Sigmoid colon (tissue), 7 donors: Measurements from ENCODE around the gene F2RL2. TPM values are rescaled to one million over a fixed set of nuclear protein-coding genes. Genes with fewer than 3 reads are reported as not detected.
"Not testable (repeated sequence)": the region's sequence is repeated elsewhere in the genome, so short reads cannot be mapped to it uniquely, and the experiment has no call there.

Experiments
- DNase-seq: peaks from one replicate; pipeline ENCODE4 v3.0.0-alpha.2; 2019
- H3K27ac ChIP-seq, 4 donors: fragments of 200-600 bp; sonication (generic); one replicate each; pipeline ENCODE4 v1.5.1; 2016 to 2019; ENCODE audit warnings: mild to moderate bottlenecking in 1 of 4
- H3K27me3 ChIP-seq, 3 donors: fragments of 200-600 bp; sonication (generic); one replicate each; pipeline ENCODE4 v1.5.1; 2019; ENCODE audit warnings: mild to moderate bottlenecking in 1 of 3
- H3K36me3 ChIP-seq, 4 donors: fragments of 200-600 bp; sonication (generic); one replicate each; pipeline ENCODE4 v1.5.1; 2016 to 2019
- H3K4me1 ChIP-seq, 4 donors: fragments of 200-600 bp; sonication (generic); one replicate each; pipeline ENCODE4 v1.5.1; 2017 to 2019
- H3K4me3 ChIP-seq, 4 donors: fragments of 200-600 bp; sonication (generic); one replicate each; pipeline ENCODE4 v1.5.1; 2017 to 2019; ENCODE audit warnings: mild to moderate bottlenecking in 2 of 4, moderate library complexity in 1 of 4
- H3K9me3 ChIP-seq, 4 donors: fragments of 200-600 bp in 3 of 4; sonication (generic) in 3 of 4; one replicate each; pipeline versions ENCODE4 v1.5.1 to v1.6.1; 2013 to 2019
- EP300 ChIP-seq, 4 donors: sonication (generic); formaldehyde crosslinking; IDR thresholded peaks; one replicate each; pipeline ENCODE4 v1.6.1; 2017; ENCODE audit warnings: antibody characterized with exemption in 4 of 4
- POLR2A ChIP-seq, 2 donors: fragments of 450-650 bp; IDR thresholded peaks; one replicate each; pipeline ENCODE4 v1.6.1; 2016; ENCODE audit warnings: antibody characterized with exemption in 2 of 2, mild to moderate bottlenecking in 2 of 2, moderate library complexity in 2 of 2
- POLR2AphosphoS5 ChIP-seq, 4 donors: sonication (generic); formaldehyde crosslinking; IDR thresholded peaks; one replicate each; pipeline ENCODE4 v1.6.1; 2017; ENCODE audit warnings: antibody characterized with exemption in 4 of 4
- WGBS, 2 donors: extraction: QIAGEN DNeasy Blood & Tissue Kit; methylation state at CpG; one replicate each; pipeline ENCODE4 v1.1.7; 2013; 5-methylcytosine and 5-hydroxymethylcytosine counted together
- intact Hi-C: fragments of 100-400 bp; cut with DNase I; formaldehyde crosslinking; loops from one replicate; pipeline ENCODE4 v1.15.1; 2023
- polyA plus RNA-seq, 3 donors: library from polyadenylated mRNA; stranded (reverse); fragments of 200-250 nt; gene quantifications; one replicate each; pipeline ENCODE4 v1.2.3, GENCODE V29; 2013
- total RNA-seq, 4 donors: library from RNA; depleted of rRNA; stranded (reverse); fragments of >200 nt; gene quantifications; one replicate each; pipeline ENCODE4 v1.1.0, GENCODE V29; 2016
- TF ChIP-seq, protein P1 (sequence below), 4 experiments: fragments of 450-650 bp in 3 of 4; fragments of 200-600 bp in 1 of 4; IDR thresholded peaks; one replicate each; pipeline ENCODE4 v1.5.1; 2016 to 2019; ENCODE audit warnings: antibody characterized with exemption in 4 of 4, mild to moderate bottlenecking in 3 of 4, moderate library complexity in 2 of 4
- donor health status: healthy with polysubstance abuse.
- donor health status: Bipolar disorder and iron deficiency.
- donor health status: healthy.

F2RL2 gene
- total and polyA plus RNA-seq, 7 donors: 0.60 to 6.6 (median 2.2) TPM; not detected in 1

GRCh38 chr5:76608833-76609232 lies 14.4 kb downstream of the F2RL2 start:
- no peak for DNase-seq
- H3K9me3 ChIP-seq: no peaks in the 10 kb centered on the region
- peaks cover 0 to 10% (median 0%) of the 10 kb centered on the region in 4 donors for H3K4me1 ChIP-seq
- WGBS, 2 donors: 69 to 71% methylated on average over 4 of the region's 4 CpGs
- intact Hi-C loops: no loop called here
- TF ChIP-seq EP300 (IDR thresholded peaks at IDR 0.05) (no peak), POLR2A (IDR thresholded peaks at IDR 0.05) (no peak), POLR2AphosphoS5 (IDR thresholded peaks at IDR 0.05) (peak in 1 of 4 donors; percentile 18)
- TF ChIP-seq, protein P1, sequence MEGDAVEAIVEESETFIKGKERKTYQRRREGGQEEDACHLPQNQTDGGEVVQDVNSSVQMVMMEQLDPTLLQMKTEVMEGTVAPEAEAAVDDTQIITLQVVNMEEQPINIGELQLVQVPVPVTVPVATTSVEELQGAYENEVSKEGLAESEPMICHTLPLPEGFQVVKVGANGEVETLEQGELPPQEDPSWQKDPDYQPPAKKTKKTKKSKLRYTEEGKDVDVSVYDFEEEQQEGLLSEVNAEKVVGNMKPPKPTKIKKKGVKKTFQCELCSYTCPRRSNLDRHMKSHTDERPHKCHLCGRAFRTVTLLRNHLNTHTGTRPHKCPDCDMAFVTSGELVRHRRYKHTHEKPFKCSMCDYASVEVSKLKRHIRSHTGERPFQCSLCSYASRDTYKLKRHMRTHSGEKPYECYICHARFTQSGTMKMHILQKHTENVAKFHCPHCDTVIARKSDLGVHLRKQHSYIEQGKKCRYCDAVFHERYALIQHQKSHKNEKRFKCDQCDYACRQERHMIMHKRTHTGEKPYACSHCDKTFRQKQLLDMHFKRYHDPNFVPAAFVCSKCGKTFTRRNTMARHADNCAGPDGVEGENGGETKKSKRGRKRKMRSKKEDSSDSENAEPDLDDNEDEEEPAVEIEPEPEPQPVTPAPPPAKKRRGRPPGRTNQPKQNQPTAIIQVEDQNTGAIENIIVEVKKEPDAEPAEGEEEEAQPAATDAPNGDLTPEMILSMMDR (IDR thresholded peaks at IDR 0.05): no peak
- no peaks in the 10 kb centered on the region for H3K36me3 ChIP-seq
- H3K27me3 ChIP-seq: no peaks in the 10 kb centered on the region
- no peak overlapping the region for H3K4me3 ChIP-seq
- no peak overlapping the region for H3K27ac ChIP-seq

DNA sequence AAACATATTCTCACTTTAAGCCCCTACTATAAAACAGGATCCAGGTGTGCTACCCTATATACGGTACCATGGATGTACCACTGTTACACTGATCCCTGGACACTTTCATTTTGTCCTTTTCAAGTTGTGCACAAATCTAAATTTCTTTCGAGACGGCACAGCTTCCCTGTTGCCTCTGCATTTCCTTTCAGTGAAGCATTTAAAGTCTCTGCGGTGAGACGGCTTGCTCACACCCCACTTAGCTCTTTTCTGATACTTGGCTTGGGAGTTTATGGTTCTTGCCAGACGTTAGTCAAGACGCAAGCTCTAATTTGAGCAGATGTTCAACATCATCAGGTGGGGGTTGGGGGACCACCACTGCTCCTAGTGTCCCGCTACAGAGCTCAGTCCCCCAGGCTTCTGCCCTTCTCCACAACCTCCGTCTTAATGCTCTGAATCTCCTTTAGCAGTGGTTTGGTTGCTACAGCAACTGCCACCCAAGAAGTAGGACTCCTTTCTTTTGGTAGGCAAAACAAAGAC lies 15.8 kb downstream of the F2RL2 start:
- intact Hi-C loops: no loop called here
- no peak for DNase-seq
- no peak overlapping the region for H3K4me3 ChIP-seq
- peaks cover 0 to 10% (median 0%) of the 10 kb centered on the region in 4 donors for H3K4me1 ChIP-seq
- H3K36me3 ChIP-seq: no peaks in the 10 kb centered on the region
- WGBS, 2 donors: 63 to 83% methylated on average over 9 of the region's 9 CpGs
- no peak overlapping the region for H3K27ac ChIP-seq
- H3K9me3 ChIP-seq: no peaks in the 10 kb centered on the region
- no peaks in the 10 kb centered on the region for H3K27me3 ChIP-seq
- no peak for TF ChIP-seq POLR2A (IDR thresholded peaks at IDR 0.05)
- TF ChIP-seq, protein P1 (IDR thresholded peaks at IDR 0.05): no peak
- TF ChIP-seq EP300 (IDR thresholded peaks at IDR 0.05): no peak
- TF ChIP-seq POLR2AphosphoS5 (IDR thresholded peaks at IDR 0.05): no peak

- H3K4me3 ChIP-seq: no peak overlapping the region
- no peaks in the 10 kb centered on the region for H3K27me3 ChIP-seq
- intact Hi-C loops: no loop called here
- TF ChIP-seq POLR2AphosphoS5 (IDR thresholded peaks at IDR 0.05) (no peak), EP300 (IDR thresholded peaks at IDR 0.05) (no peak), POLR2A (IDR thresholded peaks at IDR 0.05) (no peak)
- TF ChIP-seq, protein P1 (IDR thresholded peaks at IDR 0.05): no peak
- no peaks in the 10 kb centered on the region for H3K9me3 ChIP-seq
- peaks cover 0 to 10% (median 0%) of the 10 kb centered on the region in 4 donors for H3K4me1 ChIP-seq
- H3K36me3 ChIP-seq: no peaks in the 10 kb centered on the region
- WGBS, 2 donors: 90% methylated on average over 2 of the region's 2 CpGs
- DNase-seq: no peak
- no peak overlapping the region for H3K27ac ChIP-seq
These were observed 16.5 kb downstream of the F2RL2 start for GRCh38 chr5:76606701-76607100.

DNA sequence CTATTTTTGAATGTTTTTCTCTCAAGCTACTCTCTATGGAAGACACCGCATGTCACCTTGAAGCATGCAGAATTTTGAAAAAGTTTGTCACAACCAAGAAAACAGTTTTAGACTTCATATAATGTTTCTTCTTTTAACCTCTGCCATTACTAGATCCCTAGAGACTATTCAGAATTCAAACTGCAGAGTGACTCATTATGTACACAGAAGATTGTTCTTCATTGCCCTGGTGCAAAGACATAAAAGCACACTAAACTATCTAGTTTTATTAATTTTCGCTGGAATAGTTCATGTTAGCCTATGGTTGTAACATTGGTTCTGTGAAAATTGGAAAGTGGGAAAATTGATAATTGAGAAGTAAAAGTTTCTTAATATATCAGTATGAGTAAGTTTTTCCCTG lies 18.4 kb downstream of the F2RL2 start:
- intact Hi-C loops: loop anchor here (5.0 kb wide), 1 partner anchor 37 kb away; no protein-coding TSS in a partner anchor
- no peaks in the 10 kb centered on the region for H3K27me3 ChIP-seq
- no peak for TF ChIP-seq POLR2A (IDR thresholded peaks at IDR 0.05)
- TF ChIP-seq, protein P1 (IDR thresholded peaks at IDR 0.05): no peak
- no peak for TF ChIP-seq EP300 (IDR thresholded peaks at IDR 0.05)
- TF ChIP-seq POLR2AphosphoS5 (IDR thresholded peaks at IDR 0.05): no peak
- H3K4me3 ChIP-seq: no peak overlapping the region
- peaks cover 0 to 10% (median 0%) of the 10 kb centered on the region in 4 donors for H3K4me1 ChIP-seq
- no peak for DNase-seq
- WGBS, 2 donors: 61% methylated on average over 2 of the region's 2 CpGs
- H3K27ac ChIP-seq: no peak overlapping the region
- H3K36me3 ChIP-seq: no peaks in the 10 kb centered on the region
- no peaks in the 10 kb centered on the region for H3K9me3 ChIP-seq

DNA sequence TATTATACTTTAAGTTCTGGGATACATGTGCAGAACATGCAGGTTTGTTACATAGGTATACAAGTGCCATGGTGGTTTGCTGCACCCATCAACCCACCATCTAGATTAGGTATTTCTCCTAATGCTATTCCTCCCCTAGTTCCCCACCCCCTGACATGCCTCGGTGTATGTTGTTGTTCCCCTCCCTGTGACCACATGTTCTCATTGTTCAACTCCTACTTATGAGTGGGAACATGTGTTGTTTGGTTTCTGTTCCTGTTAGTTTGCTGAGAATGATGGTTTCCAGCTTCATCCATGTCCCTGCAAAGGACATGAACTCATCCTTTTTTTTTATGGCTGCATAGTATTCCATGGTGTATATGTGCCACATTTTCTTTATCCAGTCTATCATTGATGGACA lies 19.2 kb downstream of the F2RL2 start:
- not testable (repeated sequence) for H3K4me3 ChIP-seq, H3K27me3 ChIP-seq, H3K4me1 ChIP-seq, H3K9me3 ChIP-seq, H3K36me3 ChIP-seq, DNase-seq, H3K27ac ChIP-seq
- 83 to 88% methylated on average over 1 of the region's 1 CpG for WGBS, 2 donors
- intact Hi-C loops: loop anchor here (5.0 kb wide), 1 partner anchor 38 kb away; no protein-coding TSS in a partner anchor
